ENCODE data around the gene PRKCE.

The PRKCE gene

GRCh38 chr2:45755585-45756335, 104.3 kb downstream of the PRKCE start:
- peak; percentile 45 for DNase-seq (ENCODE audit: low read depth)

- no peak for DNase-seq (ENCODE audit: low read depth)
These were observed 106.5 kb downstream of the PRKCE start for GRCh38 chr2:45758018-45758417.

- DNase-seq (ENCODE audit: low read depth), result no peak
These were observed 107.9 kb downstream of the PRKCE start for GRCh38 chr2:45759310-45759851.

- DNase-seq (ENCODE audit: low read depth), result no peak
These were observed 110.2 kb downstream of the PRKCE start for GRCh38 chr2:45761635-45762034.

GRCh38 chr2:45763255-45763654, 111.8 kb downstream of the PRKCE start:
- no peak for DNase-seq (ENCODE audit: low read depth)

GRCh38 chr2:45763797-45764196, 112.3 kb downstream of the PRKCE start:
- DNase-seq (ENCODE audit: low read depth), result no peak

- DNase-seq (ENCODE audit: low read depth), result no peak
These were observed 113.7 kb downstream of the PRKCE start for GRCh38 chr2:45765007-45765727.

GRCh38 chr2:45765728-45766254, 114.3 kb downstream of the PRKCE start:
- DNase-seq (ENCODE audit: low read depth), result no peak

GRCh38 chr2:45768208-45768607, 116.7 kb downstream of the PRKCE start:
- no peak for DNase-seq (ENCODE audit: low read depth)

GRCh38 chr2:45769056-45769455, 117.6 kb downstream of the PRKCE start:
- DNase-seq (ENCODE audit: low read depth), result no peak

GRCh38 chr2:45769854-45770576, 118.5 kb downstream of the PRKCE start:
- DNase-seq (ENCODE audit: low read depth), result no peak

- no peak for DNase-seq (ENCODE audit: low read depth)
These were observed 119.3 kb downstream of the PRKCE start for GRCh38 chr2:45770811-45771210.

- DNase-seq (ENCODE audit: low read depth), result no peak
These were observed 119.8 kb downstream of the PRKCE start for GRCh38 chr2:45771261-45771660.

GRCh38 chr2:45772038-45772437, 120.6 kb downstream of the PRKCE start:
- DNase-seq (ENCODE audit: low read depth), result no peak

GRCh38 chr2:45773909-45774308, 122.4 kb downstream of the PRKCE start:
- no peak for DNase-seq (ENCODE audit: low read depth)

GRCh38 chr2:45774688-45775244, 123.3 kb downstream of the PRKCE start:
- no peak for DNase-seq (ENCODE audit: low read depth)

- peak; percentile 9 for DNase-seq (ENCODE audit: low read depth)
These were observed 124.9 kb downstream of the PRKCE start for GRCh38 chr2:45776160-45776955.

- DNase-seq (ENCODE audit: low read depth), result no peak
These were observed 126.7 kb downstream of the PRKCE start for GRCh38 chr2:45777996-45778719.

- peak; percentile 36 for DNase-seq (ENCODE audit: low read depth)
These were observed 127.3 kb downstream of the PRKCE start for GRCh38 chr2:45778720-45779171.

Data from HS-27A (cell line).